NB4 (cell line): Measurements from ENCODE around the gene KIFAP3.

Experiments used
- DNase-seq: peaks from one replicate; pipeline ENCODE4 v3.0.0; 2010; ENCODE audit warnings: low read depth
- H3K4me3 ChIP-seq: one replicate; pipeline ENCODE4 v1.5.1; 2011; ENCODE audit warnings: mild to moderate bottlenecking, low read depth, low read length, moderate library complexity
- MYC ChIP-seq: IDR thresholded peaks from 2 replicates; pipeline ENCODE4 v1.6.1; 2011; ENCODE audit warnings: low read depth, low read length
- POLR2A ChIP-seq: IDR thresholded peaks from 2 replicates; pipeline ENCODE4 v1.6.1; 2011; ENCODE audit warnings: mild to moderate bottlenecking; ENCODE audit not compliant: insufficient read length; ENCODE audit errors: extremely low read depth
- TF ChIP-seq, protein P1 (sequence below): IDR thresholded peaks from 2 replicates; pipeline ENCODE4 v1.6.1; 2011; ENCODE audit warnings: low read depth, low read length
- TF ChIP-seq, protein P2 (sequence below): IDR thresholded peaks from one replicate; pipeline ENCODE4 v1.5.1; 2012; ENCODE audit warnings: low read depth, low read length

The KIFAP3 gene

DNA sequence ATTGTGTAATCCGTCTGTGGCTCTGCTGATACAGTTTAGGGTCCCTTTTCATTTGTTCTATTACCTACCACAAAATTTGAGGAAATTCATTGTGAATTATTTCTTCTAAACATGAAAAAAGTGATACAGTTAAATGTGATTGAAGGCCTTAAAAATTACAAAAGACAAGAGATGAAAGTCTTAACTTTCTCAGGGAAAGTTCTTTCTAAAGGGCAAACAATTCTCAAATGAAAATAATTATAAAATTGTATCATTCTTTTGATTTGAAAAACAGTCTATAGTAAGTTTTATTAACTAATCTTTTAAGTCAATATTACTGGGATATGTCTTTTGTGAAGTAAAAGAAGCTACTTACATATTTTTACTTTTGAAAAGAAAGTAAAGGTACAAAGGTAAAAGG is 123.4 kb downstream of the KIFAP3 start:
- H3K4me3 ChIP-seq = no peak overlapping the region
- DNase-seq = no peak
- no peak for TF ChIP-seq MYC
- TF ChIP-seq, protein P1, sequence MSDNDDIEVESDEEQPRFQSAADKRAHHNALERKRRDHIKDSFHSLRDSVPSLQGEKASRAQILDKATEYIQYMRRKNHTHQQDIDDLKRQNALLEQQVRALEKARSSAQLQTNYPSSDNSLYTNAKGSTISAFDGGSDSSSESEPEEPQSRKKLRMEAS = no peak
- TF ChIP-seq, protein P2, sequence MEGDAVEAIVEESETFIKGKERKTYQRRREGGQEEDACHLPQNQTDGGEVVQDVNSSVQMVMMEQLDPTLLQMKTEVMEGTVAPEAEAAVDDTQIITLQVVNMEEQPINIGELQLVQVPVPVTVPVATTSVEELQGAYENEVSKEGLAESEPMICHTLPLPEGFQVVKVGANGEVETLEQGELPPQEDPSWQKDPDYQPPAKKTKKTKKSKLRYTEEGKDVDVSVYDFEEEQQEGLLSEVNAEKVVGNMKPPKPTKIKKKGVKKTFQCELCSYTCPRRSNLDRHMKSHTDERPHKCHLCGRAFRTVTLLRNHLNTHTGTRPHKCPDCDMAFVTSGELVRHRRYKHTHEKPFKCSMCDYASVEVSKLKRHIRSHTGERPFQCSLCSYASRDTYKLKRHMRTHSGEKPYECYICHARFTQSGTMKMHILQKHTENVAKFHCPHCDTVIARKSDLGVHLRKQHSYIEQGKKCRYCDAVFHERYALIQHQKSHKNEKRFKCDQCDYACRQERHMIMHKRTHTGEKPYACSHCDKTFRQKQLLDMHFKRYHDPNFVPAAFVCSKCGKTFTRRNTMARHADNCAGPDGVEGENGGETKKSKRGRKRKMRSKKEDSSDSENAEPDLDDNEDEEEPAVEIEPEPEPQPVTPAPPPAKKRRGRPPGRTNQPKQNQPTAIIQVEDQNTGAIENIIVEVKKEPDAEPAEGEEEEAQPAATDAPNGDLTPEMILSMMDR = no peak
- TF ChIP-seq POLR2A = no peak

DNA sequence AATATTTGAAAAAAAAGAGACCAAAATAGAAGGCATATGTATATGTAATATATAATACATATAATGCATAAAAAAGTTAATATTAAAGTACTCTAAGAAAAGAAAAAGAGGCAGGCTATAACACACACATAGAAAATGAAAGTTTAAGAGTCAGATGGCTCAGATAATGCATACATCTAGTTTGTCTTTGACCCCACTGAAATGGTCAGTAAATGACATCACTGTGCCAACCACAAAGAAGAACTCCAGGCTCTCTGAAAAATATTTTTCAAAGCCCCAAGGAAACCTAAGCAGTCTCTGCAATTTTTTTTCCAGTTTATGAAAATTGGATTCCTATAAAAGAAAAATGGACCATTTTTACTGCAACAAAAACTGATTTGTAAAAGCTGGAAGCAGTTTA is 125.4 kb downstream of the KIFAP3 start:
- DNase-seq = no peak
- H3K4me3 ChIP-seq = no peak overlapping the region
- TF ChIP-seq POLR2A (no peak), MYC (no peak)
- TF ChIP-seq, protein P2 = no peak
- TF ChIP-seq, protein P1 = no peak

DNA sequence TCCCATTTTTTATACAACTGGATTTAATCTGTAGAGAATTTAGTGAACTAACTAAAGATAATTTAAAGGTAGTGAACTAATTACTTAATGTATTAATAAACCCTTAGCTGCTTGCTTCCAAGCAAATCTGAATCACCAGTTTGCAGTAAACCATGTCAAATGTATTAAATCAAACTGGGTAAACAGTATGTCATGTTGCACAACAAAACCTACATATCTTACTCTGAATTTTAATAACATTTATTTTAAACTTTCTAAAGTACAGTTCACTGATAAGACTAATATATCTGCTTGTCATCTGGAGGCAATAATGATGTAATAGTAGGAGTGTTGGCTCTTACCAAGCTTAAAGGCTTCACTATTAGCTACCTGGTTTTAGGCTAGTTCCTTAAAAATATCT is 128.3 kb downstream of the KIFAP3 start:
- DNase-seq = no peak
- no peak overlapping the region for H3K4me3 ChIP-seq
- TF ChIP-seq MYC = no peak
- TF ChIP-seq, protein P1 = no peak
- TF ChIP-seq, protein P2 = no peak
- TF ChIP-seq POLR2A = no peak

DNA sequence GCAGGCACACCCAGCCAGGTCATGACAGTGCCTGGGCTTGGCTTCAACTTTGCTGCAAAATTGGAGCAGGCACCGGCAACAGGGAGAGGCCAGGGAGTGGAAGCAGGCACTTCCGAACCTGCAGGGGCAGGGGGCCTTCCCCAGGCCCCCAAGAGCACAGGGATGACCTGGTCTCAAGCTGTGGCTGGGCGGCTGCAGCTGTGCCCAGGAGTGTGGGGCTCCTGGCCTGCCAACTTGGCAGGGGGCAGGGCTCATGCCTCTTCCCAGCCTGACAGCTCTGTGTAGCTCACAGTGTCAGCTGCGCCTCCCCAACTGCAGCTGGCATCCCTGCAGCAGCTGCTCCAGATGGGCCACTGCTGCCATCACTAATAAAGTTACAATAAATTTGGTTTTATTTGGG is 129.3 kb downstream of the KIFAP3 start:
- TF ChIP-seq, protein P1 = no peak
- TF ChIP-seq POLR2A (no peak), MYC (no peak)
- TF ChIP-seq, protein P2 = no peak
- H3K4me3 ChIP-seq = no peak overlapping the region
- no peak for DNase-seq

DNA sequence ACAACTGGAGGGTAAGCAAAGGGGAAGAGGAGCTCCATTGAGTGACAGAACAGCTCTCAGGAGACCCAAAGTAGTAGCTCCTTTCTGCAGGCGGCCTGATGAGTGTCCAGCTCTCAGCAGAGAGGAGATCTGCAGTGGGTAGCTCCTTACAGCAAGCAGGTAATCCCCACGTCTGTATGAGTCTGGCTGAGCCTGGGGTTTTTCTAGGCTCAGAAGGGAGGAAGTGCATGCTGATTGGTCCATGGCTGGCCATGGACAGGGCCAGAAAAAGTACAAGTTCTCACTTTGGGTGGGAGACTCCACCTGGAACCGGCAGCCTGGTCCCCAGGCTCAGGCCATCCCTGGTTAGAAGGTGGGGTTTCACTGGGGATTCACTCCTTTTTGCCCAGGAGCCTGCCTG is 129.9 kb downstream of the KIFAP3 start:
- no peak overlapping the region for H3K4me3 ChIP-seq
- TF ChIP-seq POLR2A (no peak), MYC (no peak)
- TF ChIP-seq, protein P1 = no peak
- TF ChIP-seq, protein P2 = no peak
- DNase-seq = no peak

DNA sequence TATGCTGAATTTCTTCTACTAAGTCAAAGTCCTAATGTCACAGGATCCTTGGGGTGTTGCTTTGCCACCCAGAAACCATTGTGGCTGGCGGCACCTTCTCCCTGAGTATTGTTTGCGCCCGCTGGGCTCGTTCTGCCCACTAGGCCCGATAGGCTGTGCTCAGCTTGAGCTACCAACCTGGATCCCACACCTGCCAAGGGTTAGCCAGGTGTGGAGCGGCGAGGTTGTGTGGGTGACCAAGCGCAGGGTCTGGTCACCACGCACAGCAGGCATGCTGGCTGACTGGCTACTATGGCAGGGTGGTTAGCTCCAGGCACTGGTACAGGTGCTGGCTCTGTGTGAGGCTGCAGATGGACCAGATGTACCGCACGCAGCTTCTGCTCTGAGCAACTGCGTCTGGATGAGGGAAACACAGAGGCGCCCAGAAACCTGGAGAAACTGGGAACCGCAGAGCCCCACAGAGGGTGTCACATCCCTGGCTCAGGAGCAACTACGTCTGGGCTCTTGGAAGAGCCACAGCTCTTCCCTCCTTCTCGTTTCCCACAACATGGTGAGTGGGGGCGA is 130.4 kb downstream of the KIFAP3 start:
- no peak for DNase-seq
- H3K4me3 ChIP-seq = no peak overlapping the region
- TF ChIP-seq, protein P2 = no peak
- no peak for TF ChIP-seq POLR2A
- TF ChIP-seq MYC = no peak
- TF ChIP-seq, protein P1 = no peak
